Astrocyte of the cerebellum (primary cell): Measurements from ENCODE around the gene ZNF684.

ENCODE experiments used
- DNase-seq: peaks from one replicate; pipeline ENCODE4 v3.0.0-alpha.2; 2011; ENCODE audit warnings: low read depth
- H3K4me3 ChIP-seq: 2 replicates; pipeline ENCODE4 v1.5.1; 2011; ENCODE audit warnings: mild to moderate bottlenecking, low read depth, low read length, moderate library complexity
- CTCF ChIP-seq: IDR thresholded peaks from 2 replicates; pipeline ENCODE4 v1.5.1; 2012; ENCODE audit warnings: low read length, low read depth, moderate library complexity, mild to moderate bottlenecking; ENCODE audit errors: missing control alignments
- in situ Hi-C: cut with HindIII; loops from 2 replicates; pipeline ENCODE4 v1.10.0; 2017; ENCODE audit warnings: low sequenced_read_pairs

The ZNF684 gene

GRCh38 chr1:40592107-40592803, 60.8 kb downstream of the ZNF684 start:
- peak; percentile 60 for TF ChIP-seq CTCF
- no peak overlapping the region for H3K4me3 ChIP-seq
- DNase-seq = no peak
- in situ Hi-C loops = no loop called here

- H3K4me3 ChIP-seq = no peak overlapping the region
- no peak for DNase-seq
- TF ChIP-seq CTCF = no peak
- in situ Hi-C loops = no loop called here
These were observed 62.2 kb downstream of the ZNF684 start for GRCh38 chr1:40593449-40594186.

- H3K4me3 ChIP-seq = no peak overlapping the region
- no peak for TF ChIP-seq CTCF
- no peak for DNase-seq
- in situ Hi-C loops = no loop called here
These were observed 62.7 kb downstream of the ZNF684 start for GRCh38 chr1:40594187-40594531.

- no peak for DNase-seq
- no peak overlapping the region for H3K4me3 ChIP-seq
- no peak for TF ChIP-seq CTCF
- in situ Hi-C loops = no loop called here
These were observed 64.2 kb downstream of the ZNF684 start for GRCh38 chr1:40595623-40596022.
